CD4-positive, alpha-beta T cell treated with Interleukin-4 for 4 hours (primary cell): ENCODE measurements around the gene PPP1R37.
"Not testable (repeated sequence)": the region's sequence is repeated elsewhere in the genome, so short reads cannot be mapped to it uniquely, and the experiment has no call there.

ENCODE experiments used
- DNase-seq: peaks from one replicate; pipeline ENCODE4 v3.0.0-alpha.2; 2020

PPP1R37 gene

DNA sequence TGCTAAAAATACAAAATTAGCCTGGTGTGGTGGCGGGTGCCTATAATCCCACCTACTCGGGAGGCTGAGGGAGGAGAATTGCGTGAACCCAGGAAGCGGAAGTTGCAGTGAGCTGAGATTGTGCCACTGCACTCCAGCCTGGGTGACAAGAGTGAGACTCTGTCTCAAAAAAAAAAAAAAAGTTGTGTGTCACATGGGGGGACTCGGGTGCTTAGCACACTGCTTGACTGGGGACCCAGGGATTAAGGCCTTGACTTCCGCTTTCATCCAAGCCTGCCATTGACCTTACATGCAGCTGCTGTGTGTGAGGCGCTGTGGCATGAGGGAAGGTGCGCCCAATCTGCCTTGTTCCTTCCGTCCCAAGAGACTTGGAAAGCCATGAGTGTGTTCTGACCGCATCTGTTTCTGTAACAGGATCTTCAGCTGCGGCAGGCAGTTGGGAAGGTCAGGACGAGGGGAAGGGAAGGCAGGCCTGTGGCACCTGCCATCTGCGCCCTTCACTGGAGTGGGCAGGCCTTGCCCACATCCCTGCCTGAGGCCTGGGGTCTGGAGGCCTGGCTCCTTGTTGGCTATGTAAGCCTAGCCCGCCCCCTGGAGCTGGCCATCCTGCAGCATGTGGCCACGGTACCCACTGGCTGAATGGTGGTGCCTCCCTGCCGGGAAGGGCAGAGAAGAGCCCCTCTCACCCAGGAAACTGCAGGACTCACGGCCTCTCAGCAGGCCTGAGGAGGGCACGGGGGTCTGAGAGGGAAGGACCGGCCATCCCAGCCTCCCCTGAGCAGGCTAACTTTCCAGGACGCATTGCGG, 23.0 kb downstream of the PPP1R37 start:
- DNase-seq, result no peak

DNA sequence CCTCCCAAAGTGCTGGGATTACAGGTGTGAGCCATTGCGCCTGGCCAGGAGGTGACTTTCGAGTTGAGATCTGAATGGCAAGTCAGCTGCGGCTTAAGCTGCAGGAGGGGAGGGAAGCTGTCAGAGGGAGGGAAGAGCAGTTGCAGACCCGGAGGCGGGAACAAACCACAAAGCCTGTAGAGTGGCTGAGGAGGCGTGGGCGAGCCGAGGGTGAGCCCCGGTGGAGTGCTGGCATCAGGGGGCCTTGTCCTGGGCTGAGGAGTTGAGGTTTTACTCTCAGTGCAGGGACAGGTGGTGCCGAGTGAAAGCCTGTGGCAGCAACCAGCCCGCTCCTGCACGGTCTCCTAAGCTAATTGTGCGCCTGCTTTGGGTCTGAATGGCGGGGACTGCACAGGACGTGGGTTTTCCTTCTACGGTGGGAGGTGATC, 24.2 kb downstream of the PPP1R37 start:
- peak; percentile 22 for DNase-seq

DNA sequence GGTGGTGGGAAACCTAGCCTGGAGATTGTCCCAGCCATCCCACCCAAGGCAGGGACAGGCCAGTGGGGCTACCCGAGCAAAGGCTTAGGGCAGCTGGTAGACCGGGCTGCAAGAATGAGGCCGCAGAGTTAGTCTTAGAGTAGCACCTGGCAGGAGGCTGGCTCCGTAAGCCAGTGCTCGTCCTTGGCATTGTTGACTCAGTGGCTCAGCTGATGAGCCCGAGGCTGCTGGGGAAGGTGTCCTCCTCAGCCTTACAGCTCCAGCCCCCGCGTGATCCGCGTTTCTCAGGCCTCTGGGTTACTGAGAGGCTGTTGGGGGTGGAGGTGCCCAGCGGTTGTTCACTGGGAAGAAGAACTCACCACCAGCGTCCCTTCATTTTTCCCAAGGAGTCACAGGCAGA, 24.7 kb downstream of the PPP1R37 start:
- no peak for DNase-seq

DNA sequence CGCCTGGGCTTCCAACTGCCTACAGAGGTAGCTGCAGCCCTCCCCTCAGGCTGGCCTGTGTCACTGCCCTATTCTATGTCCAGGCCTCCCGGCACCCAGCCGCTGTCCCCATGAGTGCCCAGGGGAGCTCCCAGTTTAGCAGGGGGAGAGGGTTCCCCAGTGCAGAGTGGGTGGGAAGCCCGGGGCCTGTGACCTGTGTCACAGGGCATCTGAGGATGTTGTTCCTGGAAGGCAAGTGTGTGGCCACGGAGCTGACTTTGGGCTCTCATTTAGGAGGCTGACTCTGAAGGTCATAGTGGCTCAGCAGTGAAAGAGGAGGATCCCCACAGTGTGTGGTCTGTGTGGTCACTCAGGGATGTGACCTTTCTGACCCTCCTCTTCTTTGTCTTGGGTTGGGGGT, 25.1 kb downstream of the PPP1R37 start:
- DNase-seq, result no peak

DNA sequence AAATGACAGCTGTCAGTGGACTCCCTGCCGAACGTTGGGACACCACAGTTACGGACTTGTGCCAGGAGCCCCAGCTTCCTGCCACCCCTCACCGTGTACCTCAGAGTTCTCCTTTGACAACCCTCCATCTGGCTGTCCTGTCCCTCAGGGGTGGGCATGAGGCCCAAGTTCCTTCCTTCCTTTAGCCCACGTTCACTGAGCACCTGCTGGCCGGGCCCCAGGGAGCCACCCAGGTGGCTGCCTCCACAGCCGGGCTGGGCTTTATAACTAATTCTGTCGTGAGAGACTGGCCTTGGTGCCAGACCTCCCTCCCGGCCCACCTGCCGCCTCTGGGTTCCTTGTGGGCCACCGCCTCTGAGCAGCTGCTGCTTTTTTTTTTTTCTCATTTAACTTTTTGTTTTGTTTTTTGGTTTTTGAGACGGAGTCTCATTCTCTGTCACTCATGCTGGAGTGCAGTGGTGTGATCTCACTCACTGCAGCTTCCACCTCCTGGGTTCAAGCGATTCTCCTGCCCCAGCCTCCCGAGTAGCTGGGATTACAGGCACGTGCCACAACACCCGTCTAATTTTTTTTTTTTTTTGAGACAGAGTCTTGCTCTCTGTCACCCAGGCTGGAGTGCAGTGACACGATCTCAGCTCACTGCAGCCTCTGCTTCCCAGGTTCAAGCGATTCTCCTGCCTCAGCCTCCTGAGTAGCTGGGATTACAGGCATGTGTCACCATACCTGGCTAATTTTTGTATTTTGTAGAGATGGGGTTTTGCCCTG, 25.8 kb downstream of the PPP1R37 start:
- DNase-seq, result not testable (repeated sequence)

DNA sequence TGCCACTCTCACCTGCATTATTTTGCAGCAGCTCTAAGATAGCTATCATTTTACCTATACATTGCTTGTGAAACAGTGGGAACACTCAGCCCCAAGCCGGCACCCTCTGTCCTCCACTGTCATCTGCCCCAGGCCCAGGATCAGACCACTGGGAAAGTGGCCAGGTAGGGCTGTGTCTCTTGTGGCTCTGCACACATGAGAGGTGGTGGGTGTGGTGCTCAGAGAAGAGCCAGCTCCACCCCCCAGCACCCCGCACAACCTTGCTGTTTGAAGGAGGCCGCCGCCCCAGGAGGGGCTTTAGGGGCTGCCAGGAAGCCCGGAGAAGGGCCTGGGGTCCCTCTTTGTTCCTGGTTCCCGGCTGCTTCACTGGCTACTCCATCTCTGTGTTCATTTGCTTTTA, 26.6 kb downstream of the PPP1R37 start:
- DNase-seq, result no peak

DNA sequence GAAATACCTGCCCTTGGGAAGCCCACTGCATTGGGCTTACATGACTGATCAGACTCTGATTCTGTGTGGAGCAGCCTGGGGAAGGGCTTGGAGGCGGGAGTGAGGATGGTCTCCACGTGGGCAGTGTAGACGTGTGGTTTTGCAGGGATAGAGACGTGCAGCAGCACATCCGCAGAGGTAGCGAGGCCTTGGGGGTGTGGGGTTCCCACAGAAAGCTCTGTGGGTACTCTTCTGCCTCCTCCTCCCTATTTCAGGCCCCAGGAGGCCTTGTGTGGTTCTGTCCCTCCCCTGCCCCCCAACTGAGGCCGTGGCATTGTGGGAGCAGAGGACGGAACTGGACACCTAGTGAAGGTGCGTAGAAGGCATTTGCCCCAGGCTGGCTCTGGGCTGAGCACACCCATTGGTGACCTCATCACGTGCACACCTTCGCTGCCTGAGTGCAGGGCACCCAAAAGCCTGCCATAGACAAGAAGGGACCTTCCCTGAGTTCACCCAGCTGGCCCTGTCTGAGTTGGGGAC, 28.9 kb downstream of the PPP1R37 start:
- DNase-seq, result no peak

DNA sequence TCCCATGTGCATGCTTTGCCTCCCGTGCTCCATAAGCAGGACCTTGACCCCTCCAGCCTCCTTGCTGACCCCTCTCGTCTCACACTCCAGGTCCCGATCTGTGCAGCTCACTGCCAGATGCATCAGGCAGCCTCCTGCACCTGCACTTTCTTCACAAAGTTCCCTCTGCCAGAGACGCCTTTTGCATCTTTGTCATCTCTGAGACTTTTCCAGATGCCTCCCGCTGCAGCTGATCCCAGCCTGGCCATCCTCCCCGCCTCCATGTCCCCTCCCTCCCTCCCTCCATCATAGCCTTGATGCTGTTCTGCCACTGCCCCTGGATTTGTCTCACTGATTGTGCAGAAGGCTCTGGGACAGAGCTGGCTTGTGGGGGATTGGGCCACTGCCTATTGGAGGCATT, 29.9 kb downstream of the PPP1R37 start:
- no peak for DNase-seq

DNA sequence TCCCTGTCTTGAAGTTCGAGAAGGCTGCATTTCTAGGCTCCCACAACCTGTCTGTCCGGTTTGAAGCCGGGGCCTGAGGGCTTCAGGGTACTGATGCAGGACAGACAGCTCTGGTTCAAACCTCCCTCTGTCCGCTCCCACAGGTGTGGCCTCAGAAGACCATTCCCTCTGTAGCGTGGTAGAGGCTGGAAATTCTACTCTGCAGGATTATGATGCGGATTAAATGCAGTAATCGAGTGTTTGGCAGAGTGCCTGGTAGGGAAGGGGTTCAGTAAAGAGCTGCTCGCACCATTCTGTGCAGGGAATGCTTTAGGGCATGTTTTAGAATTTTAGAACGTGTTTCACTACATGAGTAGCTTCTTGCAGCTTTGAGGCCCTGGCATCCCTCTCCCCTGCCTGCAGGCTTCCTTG, 30.5 kb downstream of the PPP1R37 start:
- DNase-seq, result no peak

DNA sequence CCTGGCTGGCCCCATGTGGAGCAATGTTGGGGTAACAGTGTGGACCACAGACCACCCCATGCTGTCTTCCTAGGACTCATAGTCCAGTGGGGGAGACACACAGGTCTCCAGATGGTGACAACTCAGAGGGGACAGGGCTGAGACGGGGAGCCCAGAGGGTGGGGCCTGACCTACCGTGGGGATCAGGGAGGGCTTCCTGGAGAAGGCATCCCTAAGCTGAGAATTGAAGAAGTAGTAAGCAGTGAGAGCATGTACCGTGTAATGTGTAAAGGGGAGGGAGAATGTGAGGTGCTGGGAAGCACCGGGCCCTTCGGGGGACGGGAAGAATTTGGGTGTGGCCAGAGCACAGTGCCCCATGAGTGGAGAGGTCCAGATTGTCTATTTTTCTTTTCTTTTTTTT, 31.0 kb downstream of the PPP1R37 start:
- no peak for DNase-seq

DNA sequence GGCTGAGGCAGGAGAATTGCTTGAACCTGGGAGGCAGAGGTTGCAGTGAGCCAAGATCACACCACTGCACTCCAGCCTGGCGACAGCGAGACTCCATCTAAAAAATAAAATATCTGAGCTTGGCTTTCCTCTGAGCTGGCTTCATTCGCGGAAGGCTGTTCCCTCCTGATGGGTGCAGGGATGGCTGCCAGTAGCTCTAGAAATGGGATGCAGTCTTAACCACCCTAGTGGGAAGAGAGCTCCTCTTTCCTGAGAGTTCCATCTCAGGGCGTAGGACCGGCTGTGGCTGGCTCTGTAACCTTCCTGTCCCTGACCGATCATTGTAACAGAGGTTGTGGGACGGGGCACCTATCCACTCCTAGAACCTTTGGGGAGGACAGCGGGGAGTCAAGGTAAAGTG, 32.4 kb downstream of the PPP1R37 start:
- no peak for DNase-seq

DNA sequence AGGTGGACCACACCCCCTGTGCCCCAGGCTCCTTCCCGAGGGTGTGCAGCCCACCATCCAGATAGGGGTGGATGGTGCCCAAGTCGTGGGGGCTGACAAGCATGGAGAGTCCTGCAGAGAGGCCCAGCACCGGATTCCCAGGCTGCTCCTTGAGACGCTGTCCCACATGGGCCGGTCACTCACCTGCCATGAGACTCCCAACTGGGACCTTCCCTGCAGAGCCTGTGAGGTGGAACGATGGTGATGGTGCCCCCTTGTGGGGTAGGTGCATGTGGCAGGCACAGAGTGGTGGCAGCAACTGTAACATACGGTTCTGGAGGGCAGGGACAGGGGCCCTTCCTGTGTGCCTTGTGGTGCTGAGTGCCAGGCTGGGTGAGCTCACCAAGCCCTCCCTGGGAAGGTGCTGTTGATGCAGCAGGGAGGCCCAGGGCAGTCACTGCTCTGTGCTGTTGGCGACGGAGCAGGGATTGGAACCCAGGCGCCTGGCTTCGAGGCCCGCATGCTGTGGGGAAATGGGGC, 33.1 kb downstream of the PPP1R37 start:
- DNase-seq, result peak; percentile 59

DNA sequence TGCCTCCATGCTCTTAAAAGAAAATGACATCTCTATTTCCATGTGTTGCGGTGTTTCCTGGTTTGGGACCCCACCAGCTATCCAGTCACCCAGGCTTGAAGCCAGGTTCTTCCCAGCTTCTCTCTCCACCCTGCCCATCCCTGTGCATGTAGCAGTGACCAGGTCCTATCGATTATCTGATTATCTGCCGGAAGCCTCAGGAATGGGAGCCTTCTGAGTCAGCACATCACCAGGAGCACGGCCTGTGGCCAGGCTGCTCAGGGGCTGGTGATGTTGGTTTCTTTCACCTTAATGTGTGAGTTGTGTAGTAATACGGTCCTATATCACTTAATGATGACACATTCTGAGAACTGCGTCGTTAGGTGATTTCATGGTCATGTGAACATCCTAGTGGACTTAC, 33.7 kb downstream of the PPP1R37 start:
- DNase-seq, result no peak

DNA sequence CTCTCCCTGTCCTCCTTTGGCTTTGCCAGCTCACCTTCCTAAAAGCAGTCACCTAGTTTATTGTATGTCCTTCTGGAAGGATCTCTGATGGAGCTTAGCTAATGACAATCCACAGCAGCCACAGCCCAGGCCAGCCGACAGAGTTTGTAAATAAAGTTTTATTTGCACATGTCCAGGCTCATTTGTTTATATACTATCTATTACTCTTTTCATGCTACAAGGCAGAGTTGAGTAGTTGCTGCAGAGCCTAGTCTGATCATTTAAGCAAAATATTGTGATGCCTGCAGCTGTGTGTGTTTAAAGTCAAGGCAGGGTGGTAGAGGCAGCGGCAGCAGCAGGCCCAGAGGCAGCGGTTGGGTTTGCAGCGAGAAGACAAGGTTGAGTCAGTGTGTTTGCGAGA, 35.2 kb downstream of the PPP1R37 start:
- DNase-seq, result no peak

DNA sequence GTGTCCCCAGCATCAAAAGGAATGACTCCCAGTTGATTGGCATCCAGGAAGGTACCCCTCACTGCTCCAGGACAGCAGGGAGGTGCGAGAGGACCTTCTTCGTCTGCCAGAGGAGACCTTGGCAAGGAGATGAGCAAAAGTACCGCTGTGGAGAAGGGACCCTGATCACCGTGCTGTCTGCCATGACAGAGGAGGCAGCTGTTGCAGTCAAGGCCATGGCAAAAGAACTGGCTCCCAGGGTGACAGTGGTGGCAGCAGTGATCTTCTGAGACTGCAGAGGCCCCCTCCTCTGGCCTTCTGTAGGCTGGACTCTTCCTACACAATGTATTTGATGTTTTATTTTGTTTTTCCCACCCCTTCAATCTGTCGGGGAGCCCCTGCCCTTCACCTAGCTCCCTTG, 35.8 kb downstream of the PPP1R37 start:
- DNase-seq, result no peak

DNA sequence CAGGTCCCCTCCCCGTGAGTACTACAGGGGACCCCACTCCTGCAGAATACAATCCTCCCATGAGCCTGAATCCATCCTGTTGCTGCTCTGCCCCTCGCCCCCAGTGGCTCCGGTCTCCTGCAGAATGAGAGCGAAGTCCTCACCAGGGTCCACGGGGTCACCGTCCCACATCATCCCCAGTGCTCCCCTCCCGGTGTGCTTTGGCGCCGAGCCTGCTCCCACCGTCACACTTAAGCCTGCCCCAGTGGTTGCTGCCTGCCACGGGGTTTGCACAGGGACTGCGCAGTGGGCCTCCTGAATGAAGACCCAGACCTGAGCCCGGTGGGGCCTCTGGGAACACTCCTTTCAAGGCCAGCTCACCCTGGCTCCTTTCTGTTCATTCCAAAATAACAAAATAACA, 37.3 kb downstream of the PPP1R37 start:
- DNase-seq, result no peak

DNA sequence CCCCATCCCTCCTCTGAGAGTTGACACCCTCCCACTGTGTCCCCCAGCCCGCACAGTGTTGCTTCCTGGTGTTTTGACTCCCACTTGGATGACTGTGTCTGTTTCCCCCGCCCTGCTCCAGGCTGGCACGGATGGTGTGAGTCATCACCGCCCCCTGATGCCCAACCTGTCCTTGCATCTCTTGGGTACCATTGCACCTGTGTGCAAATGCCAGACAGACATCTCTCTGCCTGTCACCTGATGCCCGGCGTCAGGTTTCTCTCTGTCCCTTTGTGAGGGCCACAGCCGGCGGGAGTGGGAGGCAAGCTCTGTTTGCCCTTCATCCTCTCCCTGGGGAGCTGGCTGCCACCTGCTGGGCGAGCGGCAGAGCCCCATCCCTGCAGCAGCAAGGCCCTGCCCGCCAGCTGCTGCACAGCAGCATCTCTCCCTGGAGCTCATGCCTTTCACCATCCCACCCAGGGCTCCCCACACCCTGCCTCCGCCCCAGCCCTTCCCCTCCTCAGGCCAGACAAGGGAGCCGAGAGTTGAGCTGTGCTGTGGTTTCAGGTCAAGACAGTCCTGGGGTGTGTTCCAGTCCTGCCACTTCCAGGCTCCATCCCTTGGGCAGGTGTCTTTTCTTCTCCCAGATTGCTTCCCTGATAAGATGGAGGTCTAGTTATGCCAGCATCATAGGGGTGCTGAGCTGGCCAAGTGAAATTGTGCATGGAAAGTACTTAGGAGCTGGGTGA, 38.1 kb downstream of the PPP1R37 start:
- DNase-seq, result no peak

DNA sequence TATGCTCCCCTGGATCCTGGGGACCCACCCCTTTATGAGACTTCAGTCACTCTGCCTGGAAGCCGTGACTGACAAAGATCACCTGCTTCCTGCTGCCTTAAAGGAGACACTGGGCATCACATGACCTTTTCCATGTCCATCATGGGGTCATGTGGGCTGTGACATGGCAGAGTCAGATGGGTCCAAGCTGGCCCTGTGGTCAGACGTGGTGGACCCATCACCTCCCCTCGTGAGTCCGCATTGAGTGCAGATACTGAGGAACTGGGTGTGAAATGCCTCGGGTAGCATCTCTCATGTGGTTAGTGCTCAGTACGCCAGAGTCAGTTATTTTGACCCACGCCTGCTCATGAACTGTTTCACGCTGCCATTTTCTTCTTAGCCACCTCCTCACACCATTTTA, 40.7 kb downstream of the PPP1R37 start:
- DNase-seq, result no peak

DNA sequence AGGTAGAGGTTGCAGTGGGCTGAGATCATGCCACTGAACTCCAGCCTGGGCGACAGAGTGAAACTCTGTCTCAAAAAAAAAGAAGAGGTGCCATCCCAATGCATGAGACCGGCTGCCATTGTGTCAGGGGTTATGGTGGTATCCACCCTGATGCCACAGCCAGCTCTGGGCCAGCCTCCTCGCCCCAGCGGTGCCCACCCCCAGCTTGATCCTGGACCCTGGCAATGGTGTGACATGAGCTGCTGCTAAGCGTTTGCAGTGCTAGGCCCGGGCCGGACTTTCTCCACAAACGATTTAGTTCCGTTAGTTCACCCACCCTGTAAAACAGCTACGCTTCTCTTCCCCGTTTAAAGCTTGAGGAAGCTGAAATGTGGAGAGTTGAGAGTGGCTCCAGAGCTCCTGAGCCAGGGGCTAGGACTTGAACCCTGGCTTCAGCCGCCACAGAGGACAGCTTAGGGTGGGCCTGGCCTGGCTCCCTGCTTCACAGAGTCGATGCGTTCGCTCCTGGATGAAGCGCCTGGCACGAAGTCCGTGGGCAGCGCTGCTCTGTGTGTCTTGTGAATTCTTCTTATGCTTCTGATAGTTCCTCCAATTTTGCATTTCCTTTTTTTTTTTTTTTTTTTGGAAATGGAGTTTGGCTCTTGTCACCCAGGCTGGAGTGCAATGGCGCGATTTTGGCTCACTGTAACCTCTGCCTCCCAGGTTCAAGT, 42.4 kb downstream of the PPP1R37 start:
- DNase-seq, result no peak

DNA sequence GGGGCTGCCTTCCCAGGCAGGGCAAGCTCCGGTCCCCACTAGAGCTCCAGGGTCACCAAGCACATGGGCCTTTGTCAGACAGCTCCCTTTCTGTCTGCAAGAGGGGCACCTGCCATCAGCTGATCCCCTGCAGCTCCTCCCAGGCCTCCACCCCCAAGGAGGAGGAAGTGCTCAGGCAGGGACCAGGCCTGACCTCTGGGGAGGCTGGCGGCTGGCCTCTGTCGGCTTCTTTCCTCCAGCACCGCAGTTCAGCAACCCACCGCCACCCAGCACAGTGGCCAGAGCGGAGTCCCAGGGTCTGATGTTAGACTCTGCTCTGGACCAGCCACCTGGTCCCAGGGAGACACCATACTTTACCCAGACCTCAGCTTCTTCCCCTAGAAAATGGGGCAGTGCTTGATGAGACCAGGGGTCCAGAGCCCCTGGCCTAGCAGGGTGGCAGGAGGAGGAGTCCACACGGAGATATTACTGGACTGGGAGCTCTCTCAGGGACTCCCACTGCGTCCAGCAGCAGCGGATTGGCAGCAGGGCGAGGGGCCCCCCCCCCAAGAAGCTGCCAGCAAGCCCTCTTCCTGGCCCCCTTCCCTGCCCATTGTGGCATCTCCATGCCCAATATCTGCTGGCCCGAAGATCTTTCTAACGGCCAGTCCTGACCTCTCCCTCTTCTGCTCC, 43.7 kb downstream of the PPP1R37 start:
- DNase-seq, result no peak

DNA sequence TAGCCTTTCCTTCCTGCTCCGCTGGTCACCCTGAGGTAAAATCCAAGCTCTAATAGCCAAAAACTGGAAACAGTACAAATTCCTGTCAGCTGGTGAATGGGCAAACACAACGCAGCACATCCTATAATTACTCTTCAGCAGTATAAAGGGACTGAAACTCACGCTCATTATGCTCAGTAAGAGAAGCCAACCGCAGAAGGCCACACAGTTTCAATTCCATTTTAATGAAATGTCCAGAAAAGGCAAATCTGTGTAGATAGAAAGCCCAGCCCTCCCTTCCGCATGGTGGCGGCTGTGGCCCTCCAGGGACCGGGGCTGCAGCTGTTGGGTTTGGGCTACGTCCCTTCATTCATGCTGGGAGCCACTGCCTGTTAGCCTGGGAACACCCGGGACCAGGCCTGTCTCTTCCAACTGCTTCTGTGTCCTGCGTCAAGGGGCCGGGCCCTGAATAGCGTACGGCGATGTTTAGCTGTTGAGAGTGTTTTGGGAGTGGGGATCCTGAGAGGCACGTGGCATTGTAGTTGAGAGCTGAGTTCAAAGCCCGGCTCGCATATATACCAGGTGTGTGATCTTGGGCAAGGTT, 44.3 kb downstream of the PPP1R37 start:
- no peak for DNase-seq

DNA sequence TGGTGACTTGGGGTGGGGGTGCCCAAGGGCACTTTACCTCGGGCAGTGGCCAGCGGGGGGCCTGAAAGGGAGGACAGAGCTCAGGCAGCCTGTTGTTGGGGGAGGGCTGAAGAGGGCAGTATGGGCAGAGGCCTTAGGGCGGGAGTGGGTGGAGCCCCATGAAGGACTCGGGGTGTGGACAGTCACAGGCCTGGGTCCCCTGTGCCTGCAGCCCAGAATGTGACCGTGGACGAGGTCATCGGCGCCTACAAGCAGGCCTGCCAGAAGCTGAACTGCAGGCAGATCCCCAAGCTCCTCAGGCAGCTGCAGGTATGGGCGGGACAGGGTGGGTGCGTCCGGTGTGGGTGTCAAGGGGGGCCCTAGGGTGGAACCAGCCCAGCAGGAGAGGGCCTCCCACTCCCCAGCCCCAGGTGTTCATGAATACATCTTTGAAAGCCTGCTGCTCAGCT, 45.3 kb downstream of the PPP1R37 start:
- no peak for DNase-seq
